ENCODE data around the gene PHLDB2.

Gene PHLDB2

DNA sequence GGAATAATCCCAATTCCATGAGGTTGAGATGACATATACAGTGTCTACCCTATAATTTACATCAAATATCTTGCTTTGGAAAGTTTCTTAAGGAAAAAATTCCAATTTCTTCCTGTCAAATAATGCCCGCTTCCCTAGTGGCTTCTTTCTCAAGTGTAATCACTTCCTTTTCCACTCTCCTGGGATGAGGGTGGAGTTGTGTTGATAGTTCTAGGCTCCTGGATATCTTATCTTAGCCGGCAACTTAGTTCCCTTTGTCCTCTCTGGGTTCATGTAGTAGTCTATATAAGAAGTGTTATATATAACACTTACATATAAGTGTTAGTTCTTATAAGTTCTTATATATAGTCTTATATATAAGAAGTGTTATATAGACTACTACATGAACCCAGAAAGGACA, 150.6 kb downstream of the PHLDB2 start:
- peaks cover 23% of the 10 kb centered on the region for H3K4me1 Mint-ChIP-seq (ENCODE audit: low read depth)

DNA sequence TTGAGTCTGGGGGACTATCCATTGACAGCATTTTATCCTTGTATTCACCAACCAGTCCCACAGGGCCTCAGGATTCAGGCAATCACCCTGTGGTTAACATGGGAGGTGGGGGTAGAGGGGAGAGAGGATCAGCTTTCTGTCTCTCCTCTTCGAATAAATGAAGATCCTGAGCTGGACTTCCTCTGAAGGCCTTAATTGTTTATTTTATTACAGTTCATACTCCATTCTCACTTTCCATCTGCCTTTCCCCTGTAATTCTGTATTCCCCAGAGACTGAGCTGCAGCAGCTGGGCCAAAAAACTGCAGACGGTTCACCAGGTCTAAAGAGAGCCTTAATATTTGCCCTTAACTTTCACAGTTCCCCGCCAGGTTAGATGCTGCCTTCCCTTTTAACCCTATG, 151.6 kb downstream of the PHLDB2 start:
- Mint-ChIP-seq H3K4me3 (no peak overlapping the region), H3K27ac (no peak overlapping the region), H3K9me3 (ENCODE audit: low read depth) (no peaks in the 10 kb centered on the region), H3K36me3 (no peaks in the 10 kb centered on the region), H3K4me1 (ENCODE audit: low read depth) (peaks cover 15% of the 10 kb centered on the region), H3K27me3 (no peaks in the 10 kb centered on the region)

More for the DNA sequence above, 150.6 kb downstream of the PHLDB2 start:
- no peaks in the 10 kb centered on the region for H3K27me3 Mint-ChIP-seq
- H3K36me3 Mint-ChIP-seq: no peaks in the 10 kb centered on the region
- no peak overlapping the region for H3K4me3 Mint-ChIP-seq
- no peaks in the 10 kb centered on the region for H3K9me3 Mint-ChIP-seq (ENCODE audit: low read depth)
- H3K27ac Mint-ChIP-seq: no peak overlapping the region

DNA sequence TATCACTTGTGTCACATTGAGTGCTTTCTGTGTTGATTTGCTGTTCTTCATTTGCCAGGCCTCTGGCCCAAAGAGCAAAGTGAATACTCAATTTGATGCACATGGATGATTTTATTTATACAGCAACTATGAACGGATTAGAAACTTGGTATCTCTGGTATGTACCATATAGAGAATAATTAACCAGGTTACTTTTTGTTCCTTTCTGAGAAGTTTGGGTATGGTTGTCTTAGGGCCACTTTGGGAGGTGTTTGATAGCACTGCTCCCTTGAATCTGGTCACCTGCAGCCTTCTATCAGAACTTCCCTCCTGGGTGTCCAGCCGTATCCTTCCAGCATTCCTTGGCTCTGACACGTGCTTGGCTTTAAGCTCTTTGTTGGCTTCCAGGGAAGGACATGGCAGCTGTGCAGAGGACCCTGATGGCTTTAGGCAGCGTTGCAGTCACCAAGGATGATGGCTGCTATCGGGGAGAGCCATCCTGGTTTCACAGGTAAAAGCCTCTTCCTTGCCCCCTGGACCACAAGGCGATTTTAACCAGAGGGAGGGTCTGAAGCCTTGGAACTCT, 152.4 kb downstream of the PHLDB2 start:
- no peak overlapping the region for H3K27ac Mint-ChIP-seq
- H3K27me3 Mint-ChIP-seq: no peaks in the 10 kb centered on the region
- H3K4me3 Mint-ChIP-seq: no peak overlapping the region
- no peaks in the 10 kb centered on the region for H3K9me3 Mint-ChIP-seq (ENCODE audit: low read depth)
- H3K4me1 Mint-ChIP-seq (ENCODE audit: low read depth): peaks cover 15% of the 10 kb centered on the region
- no peaks in the 10 kb centered on the region for H3K36me3 Mint-ChIP-seq

DNA sequence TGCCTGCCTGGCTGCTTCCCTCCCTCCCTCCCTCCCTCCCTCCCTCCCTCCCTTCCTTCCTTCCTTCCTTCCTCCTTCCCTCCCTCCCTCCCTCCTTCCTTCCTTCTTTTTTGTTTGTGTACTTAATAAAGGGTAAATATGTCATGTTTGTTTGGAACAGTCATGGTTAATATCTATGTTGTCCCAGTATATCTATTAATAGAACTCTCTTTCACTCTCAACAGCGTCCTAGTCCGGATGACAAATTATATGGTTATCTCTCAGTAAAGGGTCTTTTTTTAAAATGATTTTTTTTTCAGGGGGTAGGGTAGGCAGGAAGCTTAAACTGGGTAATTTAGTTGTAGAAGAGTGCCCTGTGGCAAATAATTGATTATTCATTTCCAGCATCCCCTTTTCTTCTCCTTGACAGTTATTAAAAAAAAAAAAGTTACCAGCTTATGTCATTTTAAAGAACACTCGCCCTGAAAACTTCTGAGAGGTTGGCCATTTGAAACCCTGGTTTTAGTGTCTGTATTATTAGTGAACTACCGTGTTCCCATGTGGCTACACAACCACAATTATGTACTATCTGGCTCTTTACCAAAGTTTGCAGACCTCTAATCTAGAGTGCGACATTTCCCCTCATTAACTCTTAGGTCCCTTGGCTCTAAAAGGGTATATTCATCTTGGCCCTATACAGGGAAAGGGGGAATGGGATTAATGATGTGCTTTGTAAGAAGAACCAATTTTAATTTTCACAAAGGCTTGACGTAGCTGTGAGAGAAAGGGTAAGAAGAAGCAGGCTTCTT, 153.3 kb downstream of the PHLDB2 start:
- Mint-ChIP-seq H3K27ac (no peak overlapping the region), H3K27me3 (no peaks in the 10 kb centered on the region), H3K4me1 (ENCODE audit: low read depth) (peaks cover 23% of the 10 kb centered on the region), H3K4me3 (no peak overlapping the region), H3K9me3 (ENCODE audit: low read depth) (no peaks in the 10 kb centered on the region), H3K36me3 (no peaks in the 10 kb centered on the region)

DNA sequence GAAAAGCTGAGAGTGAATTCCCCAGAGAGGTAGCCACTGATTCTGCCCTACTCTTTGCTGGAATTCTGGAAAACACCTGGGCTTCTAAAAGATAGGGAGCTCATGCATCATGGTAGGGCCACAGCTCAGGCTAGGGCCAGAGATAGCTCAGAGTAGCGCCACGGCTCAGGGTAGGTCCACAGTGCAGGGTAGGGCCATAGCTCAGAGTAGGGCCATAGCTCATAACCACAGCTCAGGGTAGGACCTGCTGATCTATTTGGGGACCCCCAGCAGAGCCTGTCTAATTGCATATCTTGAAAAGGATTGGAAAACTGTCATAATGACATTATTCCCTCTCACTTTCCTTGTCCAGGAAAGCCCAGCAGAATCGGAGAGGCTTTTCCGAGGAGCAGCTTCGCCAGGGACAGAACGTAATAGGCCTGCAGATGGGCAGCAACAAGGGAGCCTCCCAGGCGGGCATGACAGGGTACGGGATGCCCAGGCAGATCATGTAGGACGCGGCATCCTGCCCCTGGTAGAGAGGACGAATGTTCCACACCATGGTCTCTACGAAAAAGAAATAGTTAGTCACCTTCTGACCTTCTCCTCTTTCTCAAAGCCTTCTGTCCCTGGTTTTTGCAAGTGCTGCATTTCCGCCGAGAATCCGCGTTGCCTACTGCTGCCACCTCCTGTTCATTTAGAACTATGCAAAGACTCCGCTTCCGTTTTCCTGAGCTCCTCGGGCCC, 154.2 kb downstream of the PHLDB2 start:
- no peaks in the 10 kb centered on the region for H3K27me3 Mint-ChIP-seq
- H3K4me1 Mint-ChIP-seq (ENCODE audit: low read depth): peaks cover 24% of the 10 kb centered on the region
- no peaks in the 10 kb centered on the region for H3K9me3 Mint-ChIP-seq (ENCODE audit: low read depth)
- H3K4me3 Mint-ChIP-seq: no peak overlapping the region
- H3K36me3 Mint-ChIP-seq: no peaks in the 10 kb centered on the region
- no peak overlapping the region for H3K27ac Mint-ChIP-seq

DNA sequence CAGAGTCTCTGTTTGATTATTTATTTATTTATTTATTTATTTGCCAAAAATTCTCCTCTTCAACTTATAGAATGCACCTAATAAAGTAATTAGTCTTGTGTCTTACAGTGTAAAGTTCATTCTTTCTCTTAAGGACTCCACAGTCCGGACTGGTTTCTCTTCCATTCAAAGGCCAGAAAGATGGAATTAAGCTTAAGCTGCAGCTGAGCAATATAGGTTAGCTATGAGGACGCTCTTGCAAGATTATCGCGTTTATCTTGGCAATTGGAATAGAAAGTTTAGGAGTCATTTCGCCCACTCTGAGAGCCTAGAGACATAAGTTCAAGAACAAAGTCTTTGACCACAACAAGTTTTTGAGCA, 154.7 kb downstream of the PHLDB2 start:
- no peaks in the 10 kb centered on the region for H3K9me3 Mint-ChIP-seq (ENCODE audit: low read depth)
- no peak overlapping the region for H3K27ac Mint-ChIP-seq
- no peaks in the 10 kb centered on the region for H3K36me3 Mint-ChIP-seq
- H3K27me3 Mint-ChIP-seq: no peaks in the 10 kb centered on the region
- H3K4me1 Mint-ChIP-seq (ENCODE audit: low read depth): peaks cover 24% of the 10 kb centered on the region
- no peak overlapping the region for H3K4me3 Mint-ChIP-seq

DNA sequence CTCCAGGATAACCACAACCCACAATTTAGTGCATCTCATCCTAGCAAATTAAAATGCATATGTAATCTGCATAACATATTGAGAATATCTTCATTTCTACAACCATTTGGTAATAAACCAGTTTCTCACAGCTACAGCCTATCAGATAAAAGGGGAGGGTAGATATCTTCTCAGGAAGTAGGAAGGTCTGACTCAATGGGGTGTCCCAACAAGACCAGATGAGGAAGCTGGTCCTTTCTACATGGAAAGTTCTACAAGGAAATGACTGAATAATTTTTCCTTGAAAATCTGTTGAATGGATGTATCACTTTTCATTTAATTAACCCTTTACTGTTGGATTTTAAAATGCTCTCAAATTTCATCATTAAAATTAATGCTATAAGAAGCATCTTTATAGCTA, 158.0 kb downstream of the PHLDB2 start:
- Mint-ChIP-seq H3K9me3 (ENCODE audit: low read depth) (peaks cover 7% of the 10 kb centered on the region), H3K36me3 (peaks cover 8% of the 10 kb centered on the region), H3K4me3 (no peak overlapping the region), H3K4me1 (ENCODE audit: low read depth) (peaks cover 24% of the 10 kb centered on the region), H3K27ac (no peak overlapping the region), H3K27me3 (no peaks in the 10 kb centered on the region)

DNA sequence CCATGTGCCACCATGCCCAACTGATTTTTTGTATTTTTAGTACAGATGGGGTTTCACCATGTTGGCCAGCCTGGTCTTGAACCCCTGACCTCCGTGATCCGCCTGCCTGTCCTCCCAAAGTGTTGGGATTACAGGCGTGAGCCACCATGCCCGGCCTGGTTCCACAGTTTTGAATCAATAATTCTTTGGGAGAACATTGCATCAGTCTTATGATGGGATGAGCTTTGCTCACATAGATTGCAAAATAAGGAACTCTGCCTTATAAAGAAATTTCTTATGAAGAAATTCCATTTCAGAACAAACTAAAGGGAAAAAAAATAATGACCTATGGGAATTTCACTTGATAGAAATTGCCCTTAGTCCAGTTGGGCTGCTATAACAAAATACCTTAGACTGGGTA, 159.6 kb downstream of the PHLDB2 start:
- no peak overlapping the region for H3K4me3 Mint-ChIP-seq
- H3K27ac Mint-ChIP-seq: no peak overlapping the region
- H3K4me1 Mint-ChIP-seq (ENCODE audit: low read depth): peaks cover 14% of the 10 kb centered on the region
- peaks cover 9% of the 10 kb centered on the region for H3K36me3 Mint-ChIP-seq
- peaks cover 7% of the 10 kb centered on the region for H3K9me3 Mint-ChIP-seq (ENCODE audit: low read depth)
- H3K27me3 Mint-ChIP-seq: no peaks in the 10 kb centered on the region

DNA sequence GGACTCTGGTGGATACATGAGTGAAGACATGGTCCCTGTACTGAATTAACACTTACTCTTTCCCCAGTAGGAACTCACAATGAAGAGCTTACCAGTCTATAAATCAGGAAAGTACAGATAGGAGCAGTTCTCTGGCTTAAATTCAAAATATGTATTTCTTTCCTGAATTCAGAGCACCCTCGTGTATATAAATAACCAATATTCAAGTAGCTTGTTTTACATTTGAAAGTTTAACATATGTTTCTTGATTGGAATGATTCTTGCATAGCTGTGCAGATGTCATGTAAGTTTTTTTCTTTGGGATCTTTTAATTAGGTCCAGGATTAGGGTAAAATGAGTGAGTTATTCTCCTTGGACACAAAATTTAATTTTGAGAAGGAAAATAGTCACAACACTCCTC, 160.7 kb downstream of the PHLDB2 start:
- Mint-ChIP-seq H3K4me1 (ENCODE audit: low read depth) (peaks cover 9% of the 10 kb centered on the region), H3K27me3 (no peaks in the 10 kb centered on the region), H3K9me3 (ENCODE audit: low read depth) (peaks cover 7% of the 10 kb centered on the region), H3K27ac (no peak overlapping the region), H3K36me3 (peaks cover 9% of the 10 kb centered on the region), H3K4me3 (no peak overlapping the region)

DNA sequence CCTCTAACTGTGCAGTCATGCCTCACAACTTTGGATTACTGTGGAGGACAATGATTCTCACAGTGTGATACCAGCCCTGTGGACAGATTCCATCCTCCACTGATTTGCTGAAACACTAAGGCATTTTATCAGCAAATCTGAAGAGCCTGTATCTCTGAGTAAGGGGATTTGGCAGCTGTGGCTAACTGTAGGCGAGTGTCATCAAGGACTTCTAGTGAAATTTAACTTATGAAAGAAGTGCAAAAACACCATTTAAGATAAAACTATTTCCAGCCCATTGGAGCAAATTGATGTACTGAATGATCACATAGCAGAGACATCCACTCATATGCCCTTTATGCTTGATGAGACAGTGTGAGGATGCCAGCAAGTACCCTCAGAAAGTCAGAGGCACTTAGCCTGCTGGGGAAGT, 161.6 kb downstream of the PHLDB2 start:
- no peak overlapping the region for H3K4me3 Mint-ChIP-seq
- no peaks in the 10 kb centered on the region for H3K27me3 Mint-ChIP-seq
- peaks cover 9% of the 10 kb centered on the region for H3K36me3 Mint-ChIP-seq
- H3K9me3 Mint-ChIP-seq (ENCODE audit: low read depth): peaks cover 7% of the 10 kb centered on the region
- H3K27ac Mint-ChIP-seq: no peak overlapping the region
- peaks cover 9% of the 10 kb centered on the region for H3K4me1 Mint-ChIP-seq (ENCODE audit: low read depth)

Data from activated naive CD8-positive, alpha-beta T cell (primary cell).